ENCODE measurements around the gene SENP1. TPM values are rescaled to one million over a fixed set of nuclear protein-coding genes. Genes with fewer than 3 reads are reported as not detected.

Gene SENP1
- total and polyA plus RNA-seq, 2 donors (not counting 3 experiments of a cell fraction or from before 2014, with no cell fraction given), result 9.9 to 20.5 TPM

GRCh38 chr12:48086327-48086726 is 19.6 kb downstream of the SENP1 start:
- Histone ChIP-seq H3K4me1 (ENCODE audit: control insufficient read depth, extremely low read depth, insufficient read depth, low read length) (no peaks in the 10 kb centered on the region), H3K9ac (replicated peaks; ENCODE audit: extremely low read depth, insufficient read depth, low read length) (no peak overlapping the region), H3K36me3 (ENCODE audit: control insufficient read depth in 2 of 2, extremely low read depth in 1 of 2, insufficient read depth in 2 of 2, low read length in 2 of 2) (peaks cover 7 to 15% of the 10 kb centered on the region in 2 experiments), H3K4me3 (replicated peaks in 1 of 3; ENCODE audit: insufficient read depth in 1 of 3, low read depth in 1 of 3, low read length in 3 of 3) (no peak overlapping the region), H3K4me2 (ENCODE audit: insufficient read depth, low read length) (no peak overlapping the region), H3K27me3 (ENCODE audit: control insufficient read depth in 2 of 2, insufficient read depth in 2 of 2, low read length in 2 of 2) (no peaks in the 10 kb centered on the region), H4K20me1 (replicated peaks; ENCODE audit: control insufficient read depth, extremely low read depth, insufficient read depth, low read length) (no peaks in the 10 kb centered on the region), H3K27ac (ENCODE audit: insufficient read depth, low read depth, low read length) (no peak overlapping the region), H3K9me1 (replicated peaks; ENCODE audit: control insufficient read depth, extremely low read depth, insufficient read depth, low read length) (no peaks in the 10 kb centered on the region), H2AFZ (ENCODE audit: low read depth, low read length) (no peak overlapping the region), H3K9me3 (replicated peaks; ENCODE audit: control insufficient read depth, insufficient read depth, low read length) (no peaks in the 10 kb centered on the region), H3K79me2 (ENCODE audit: control insufficient read depth, insufficient read depth, low read length) (no peaks in the 10 kb centered on the region)
- intact Hi-C loops (cut with micrococcal nuclease) (no loop called here), dilution Hi-C loops (cut with MboI; ENCODE audit: extremely low pct_ligation_motif_present, low sequenced_read_pairs) (no loop called here)
- no peak for FAIRE-seq
- POLR2A ChIA-PET, result no interaction called here
- no peak for DNase-seq (ENCODE audit: low read depth, low spot score)
- BruUV-seq (replicated peaks), result no TSS peak
- CTCF ChIA-PET, result no interaction called here
- TF ChIP-seq JUN (IDR thresholded peaks at IDR 0.05; ENCODE audit: borderline replicate concordance, insufficient read depth, insufficient read length, low read depth) (no peak), EZH2 (IDR thresholded peaks at IDR 0.05; ENCODE audit: borderline replicate concordance, low read depth, low read length, severe bottlenecking) (no peak), FOS (IDR thresholded peaks at IDR 0.05; ENCODE audit: borderline replicate concordance, insufficient read depth, low read length) (no peak), POLR2A (IDR thresholded peaks at IDR 0.05; ENCODE audit: low read depth, low read length) (no peak), MYC (IDR thresholded peaks at IDR 0.05; ENCODE audit: low read depth, low read length) (no peak), GATA2 (IDR thresholded peaks at IDR 0.05; ENCODE audit: insufficient read depth, insufficient read length, low read depth, low read length) (no peak), POLR2AphosphoS5 (IDR thresholded peaks at IDR 0.05; ENCODE audit: insufficient read depth, low read depth, low read length) (no peak)
- TF ChIP-seq, protein P1, sequence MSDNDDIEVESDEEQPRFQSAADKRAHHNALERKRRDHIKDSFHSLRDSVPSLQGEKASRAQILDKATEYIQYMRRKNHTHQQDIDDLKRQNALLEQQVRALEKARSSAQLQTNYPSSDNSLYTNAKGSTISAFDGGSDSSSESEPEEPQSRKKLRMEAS (IDR thresholded peaks at IDR 0.05; ENCODE audit: insufficient read depth, insufficient read length), result no peak
- TF ChIP-seq, protein P2, sequence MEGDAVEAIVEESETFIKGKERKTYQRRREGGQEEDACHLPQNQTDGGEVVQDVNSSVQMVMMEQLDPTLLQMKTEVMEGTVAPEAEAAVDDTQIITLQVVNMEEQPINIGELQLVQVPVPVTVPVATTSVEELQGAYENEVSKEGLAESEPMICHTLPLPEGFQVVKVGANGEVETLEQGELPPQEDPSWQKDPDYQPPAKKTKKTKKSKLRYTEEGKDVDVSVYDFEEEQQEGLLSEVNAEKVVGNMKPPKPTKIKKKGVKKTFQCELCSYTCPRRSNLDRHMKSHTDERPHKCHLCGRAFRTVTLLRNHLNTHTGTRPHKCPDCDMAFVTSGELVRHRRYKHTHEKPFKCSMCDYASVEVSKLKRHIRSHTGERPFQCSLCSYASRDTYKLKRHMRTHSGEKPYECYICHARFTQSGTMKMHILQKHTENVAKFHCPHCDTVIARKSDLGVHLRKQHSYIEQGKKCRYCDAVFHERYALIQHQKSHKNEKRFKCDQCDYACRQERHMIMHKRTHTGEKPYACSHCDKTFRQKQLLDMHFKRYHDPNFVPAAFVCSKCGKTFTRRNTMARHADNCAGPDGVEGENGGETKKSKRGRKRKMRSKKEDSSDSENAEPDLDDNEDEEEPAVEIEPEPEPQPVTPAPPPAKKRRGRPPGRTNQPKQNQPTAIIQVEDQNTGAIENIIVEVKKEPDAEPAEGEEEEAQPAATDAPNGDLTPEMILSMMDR (IDR thresholded peaks at IDR 0.05; ENCODE audit: extremely low read depth in 1 of 2, insufficient read depth in 1 of 2, low read depth in 1 of 2, low read length in 2 of 2), result no peak
